Neutrophil (primary cell): Measurements from ENCODE around the gene TYW1.
"Not testable (repeated sequence)": the region's sequence is repeated elsewhere in the genome, so short reads cannot be mapped to it uniquely, and the experiment has no call there.

ENCODE experiments used
- H3K27ac ChIP-seq: fragments of 200-600 bp; sonication (generic); 2 replicates; pipeline ENCODE4 v1.5.1; 2016; ENCODE audit warnings: mild to moderate bottlenecking, moderate library complexity
- H3K27me3 ChIP-seq: fragments of 200-600 bp; sonication (generic); 2 replicates; pipeline ENCODE4 v1.6.0; 2016; ENCODE audit warnings: mild to moderate bottlenecking
- H3K36me3 ChIP-seq: fragments of 200-600 bp; sonication (generic); 2 replicates; pipeline ENCODE4 v1.5.1; 2017
- H3K4me1 ChIP-seq, 2 experiments: fragments of 200-600 bp in 1 of 2; sonication (generic) in 1 of 2; 1 replicate in 1 of 2; 2 replicates in 1 of 2; pipeline versions ENCODE4 v1.5.1 to v1.6.1; 2013 to 2016; ENCODE audit warnings: low read depth in 1 of 2, low read length in 1 of 2, mild to moderate bottlenecking in 1 of 2, moderate library complexity in 1 of 2; ENCODE audit not compliant: control insufficient read depth in 1 of 2, insufficient read depth in 1 of 2
- H3K4me3 ChIP-seq, 2 experiments: fragments of 200-600 bp in 1 of 2; sonication (generic) in 1 of 2; 1 replicate in 1 of 2; 2 replicates in 1 of 2; pipeline ENCODE4 v1.5.1; 2013 to 2016; ENCODE audit warnings: low read depth in 1 of 2, low read length in 1 of 2, mild to moderate bottlenecking in 1 of 2, moderate library complexity in 1 of 2
- H3K9me3 ChIP-seq: fragments of 200-600 bp; sonication (generic); 2 replicates; pipeline ENCODE4 v1.5.1; 2016
- TF ChIP-seq, protein P1 (sequence below): fragments of 200-600 bp; sonication (generic); IDR thresholded peaks from 2 replicates; pipeline ENCODE4 v1.5.1; 2016; ENCODE audit warnings: antibody characterized with exemption

Gene TYW1

GRCh38 chr7:67033251-67033650 lies 36.6 kb downstream of the TYW1 start:
- H3K36me3 ChIP-seq, result no peaks in the 10 kb centered on the region
- H3K9me3 ChIP-seq, result no peaks in the 10 kb centered on the region
- no peak overlapping the region for H3K27ac ChIP-seq
- H3K4me3 ChIP-seq, result no peak overlapping the region
- no peaks in the 10 kb centered on the region for H3K4me1 ChIP-seq
- no peaks in the 10 kb centered on the region for H3K27me3 ChIP-seq
- TF ChIP-seq, protein P1, sequence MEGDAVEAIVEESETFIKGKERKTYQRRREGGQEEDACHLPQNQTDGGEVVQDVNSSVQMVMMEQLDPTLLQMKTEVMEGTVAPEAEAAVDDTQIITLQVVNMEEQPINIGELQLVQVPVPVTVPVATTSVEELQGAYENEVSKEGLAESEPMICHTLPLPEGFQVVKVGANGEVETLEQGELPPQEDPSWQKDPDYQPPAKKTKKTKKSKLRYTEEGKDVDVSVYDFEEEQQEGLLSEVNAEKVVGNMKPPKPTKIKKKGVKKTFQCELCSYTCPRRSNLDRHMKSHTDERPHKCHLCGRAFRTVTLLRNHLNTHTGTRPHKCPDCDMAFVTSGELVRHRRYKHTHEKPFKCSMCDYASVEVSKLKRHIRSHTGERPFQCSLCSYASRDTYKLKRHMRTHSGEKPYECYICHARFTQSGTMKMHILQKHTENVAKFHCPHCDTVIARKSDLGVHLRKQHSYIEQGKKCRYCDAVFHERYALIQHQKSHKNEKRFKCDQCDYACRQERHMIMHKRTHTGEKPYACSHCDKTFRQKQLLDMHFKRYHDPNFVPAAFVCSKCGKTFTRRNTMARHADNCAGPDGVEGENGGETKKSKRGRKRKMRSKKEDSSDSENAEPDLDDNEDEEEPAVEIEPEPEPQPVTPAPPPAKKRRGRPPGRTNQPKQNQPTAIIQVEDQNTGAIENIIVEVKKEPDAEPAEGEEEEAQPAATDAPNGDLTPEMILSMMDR, result no peak

- not testable (repeated sequence) for H3K9me3 ChIP-seq, H3K27me3 ChIP-seq, H3K4me3 ChIP-seq, H3K27ac ChIP-seq, H3K4me1 ChIP-seq, H3K36me3 ChIP-seq
These were observed 40.1 kb downstream of the TYW1 start for GRCh38 chr7:67036432-67037395.

DNA sequence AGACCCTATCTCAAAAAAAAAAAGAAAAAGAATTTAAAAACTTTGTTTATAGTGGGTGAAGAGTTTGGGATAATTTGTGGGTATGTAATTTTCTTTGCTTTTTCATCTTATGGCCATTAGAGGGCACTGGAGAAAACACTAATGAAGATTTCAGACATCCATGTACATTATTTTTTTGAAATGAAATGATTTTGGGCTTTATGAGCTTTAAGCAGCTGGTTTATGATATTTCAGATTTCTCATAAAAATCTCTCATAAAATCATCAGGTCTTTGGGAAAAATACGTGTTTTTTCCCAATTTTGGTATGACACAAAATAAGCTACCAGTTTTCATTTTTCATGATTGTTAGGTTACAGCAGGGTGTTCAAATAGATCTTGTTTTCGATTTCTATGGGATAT lies 44.2 kb downstream of the TYW1 start:
- H3K4me3 ChIP-seq, result not testable (repeated sequence)

GRCh38 chr7:67042781-67043558 lies 46.3 kb downstream of the TYW1 start:
- not testable (repeated sequence) for H3K9me3 ChIP-seq, H3K36me3 ChIP-seq, H3K4me1 ChIP-seq, H3K27ac ChIP-seq, H3K27me3 ChIP-seq, H3K4me3 ChIP-seq

More for the DNA sequence above, 44.2 kb downstream of the TYW1 start:
- TF ChIP-seq, protein P1, result peak; percentile 36
- H3K4me1 ChIP-seq, H3K9me3 ChIP-seq, H3K36me3 ChIP-seq, H3K27me3 ChIP-seq, H3K27ac ChIP-seq: not testable (repeated sequence)

- not testable (repeated sequence) for H3K4me3 ChIP-seq, H3K9me3 ChIP-seq, H3K27me3 ChIP-seq, H3K36me3 ChIP-seq, H3K27ac ChIP-seq
- peaks cover 7 to 10% of the 10 kb centered on the region in 2 experiments for H3K4me1 ChIP-seq
These were observed 46.9 kb downstream of the TYW1 start for GRCh38 chr7:67043559-67043930.

DNA sequence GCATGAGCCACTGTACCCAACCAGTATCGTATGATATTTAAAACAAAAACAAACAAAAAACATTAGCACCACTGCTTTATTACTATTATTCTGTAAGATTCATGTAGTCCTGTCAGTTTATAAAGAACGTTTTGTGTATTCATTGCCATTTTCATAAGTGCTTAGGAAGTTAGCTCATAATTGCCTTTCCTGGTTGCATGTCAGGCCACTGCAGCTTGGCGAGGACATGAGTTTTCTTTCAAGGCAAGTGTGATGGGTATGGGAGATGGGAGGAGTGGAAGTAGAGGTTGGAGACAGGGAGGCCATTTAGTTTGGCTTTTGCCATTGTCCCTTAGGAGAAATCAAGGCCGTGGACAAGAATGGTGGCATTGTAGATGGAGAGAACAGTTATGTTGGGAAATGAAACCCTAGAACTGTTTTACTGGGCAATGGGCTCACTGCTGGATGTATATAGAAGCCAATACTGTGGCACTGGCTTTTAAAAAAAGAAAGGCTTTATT lies 48.9 kb downstream of the TYW1 start:
- no peaks in the 10 kb centered on the region for H3K36me3 ChIP-seq
- no peaks in the 10 kb centered on the region for H3K27me3 ChIP-seq
- peak overlapping the region; percentile 52 for H3K27ac ChIP-seq
- no peaks in the 10 kb centered on the region for H3K9me3 ChIP-seq
- no peak overlapping the region for H3K4me3 ChIP-seq
- peaks cover 7 to 14% of the 10 kb centered on the region in 2 experiments for H3K4me1 ChIP-seq
- TF ChIP-seq, protein P1, result no peak

- not testable (repeated sequence) for H3K36me3 ChIP-seq, H3K27me3 ChIP-seq, H3K27ac ChIP-seq, H3K9me3 ChIP-seq, H3K4me3 ChIP-seq
- H3K4me1 ChIP-seq, result peaks cover 7 to 14% of the 10 kb centered on the region in 2 experiments
These were observed 50.2 kb downstream of the TYW1 start for GRCh38 chr7:67046819-67047218.

DNA sequence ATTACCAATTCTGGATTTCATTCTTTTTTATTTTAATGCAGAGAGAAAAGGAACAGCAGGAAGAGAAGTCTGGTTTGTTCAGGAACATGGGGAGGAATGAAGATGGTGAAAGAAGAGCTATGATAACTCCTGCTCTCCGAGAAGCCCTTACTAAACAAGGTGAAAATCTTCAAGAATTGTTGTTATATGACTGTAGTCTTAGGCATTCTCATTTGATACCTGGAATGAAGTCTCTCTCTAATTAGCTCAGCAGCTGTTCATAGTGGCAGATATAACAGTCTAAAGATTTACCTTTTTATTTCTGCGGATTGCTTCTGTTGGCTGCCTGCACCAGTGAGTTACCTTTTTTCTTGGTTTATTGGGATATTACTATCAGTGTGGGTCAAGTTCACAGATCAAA lies 53.3 kb downstream of the TYW1 start:
- not testable (repeated sequence) for H3K27me3 ChIP-seq, H3K4me3 ChIP-seq, H3K9me3 ChIP-seq, H3K36me3 ChIP-seq, H3K27ac ChIP-seq
- peaks cover 7 to 14% of the 10 kb centered on the region in 2 experiments for H3K4me1 ChIP-seq

DNA sequence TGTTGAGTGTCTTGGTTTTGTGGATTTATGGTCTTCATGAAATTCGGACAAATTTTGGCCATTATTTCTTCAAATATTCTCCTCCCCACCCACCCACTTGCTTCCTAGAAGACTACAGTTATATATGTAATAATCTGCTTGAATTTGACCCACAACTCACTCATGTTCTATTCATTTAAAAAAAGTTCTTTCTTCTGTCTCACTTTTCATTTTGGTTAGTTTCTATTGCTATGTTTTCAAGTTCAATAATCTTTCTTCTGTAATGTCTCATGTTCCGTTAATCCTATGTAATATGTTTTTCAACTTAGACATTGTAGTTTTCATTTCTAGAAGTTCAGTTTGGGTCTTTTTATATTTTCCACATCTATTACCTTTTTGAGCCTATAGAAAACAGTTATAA lies 55.5 kb downstream of the TYW1 start:
- not testable (repeated sequence) for H3K9me3 ChIP-seq, H3K36me3 ChIP-seq, H3K27ac ChIP-seq, H3K4me3 ChIP-seq, H3K27me3 ChIP-seq, H3K4me1 ChIP-seq
